IMR-90 (cell line): ENCODE results near the gene KDELR1. TPM values are rescaled to one million over a fixed set of nuclear protein-coding genes. Genes with fewer than 3 reads are reported as not detected.
A peak's percentile ranks its signal among the peaks of the same experiment; 100 is the strongest.

Source experiments
- ATAC-seq: fragments of 200-7000 bp; cut with Tn5 transposase; 2 replicates; pipeline ENCODE4 v1.9.1; 2020; ENCODE audit warnings: low read depth, mild to moderate bottlenecking, moderate library complexity
- BruUV-seq: library from RNA; stranded (reverse); fragments of 400-500 nt; replicated peaks from 2 replicates; lab custom pipeline; 2021; lab: Mats Ljungman, UMichigan
- CTCF ChIA-PET: fragments of 300-600 bp; formaldehyde crosslinking; extraction: SDS; loops from one replicate; lab custom pipeline; 2021; ENCODE audit warnings: antibody characterized with exemption; lab: Yijun Ruan, JAX
- POLR2A ChIA-PET: fragments of 300-600 bp; sonication (Branson Sonifier 250); formaldehyde crosslinking; loops from one replicate; lab custom pipeline; 2022; ENCODE audit warnings: antibody characterized with exemption; ENCODE audit not compliant: unreplicated experiment; lab: Charles Lee
- DNase-seq: peaks from one replicate; pipeline ENCODE4 v3.0.0; 2013
- H2AFZ ChIP-seq: replicated peaks from 2 replicates; pipeline ENCODE3; 2013; ENCODE audit warnings: low read length, mild to moderate bottlenecking; ENCODE audit not compliant: poor library complexity
- H2AK5ac ChIP-seq: 2 replicates; pipeline ENCODE4 v1.6.1; 2013; ENCODE audit warnings: low read depth, low read length, inconsistent platforms
- H2AK9ac ChIP-seq: replicated peaks from 2 replicates; pipeline ENCODE3; 2013; ENCODE audit warnings: mild to moderate bottlenecking, low read depth, low read length, moderate library complexity; ENCODE audit not compliant: poor library complexity
- H2BK120ac ChIP-seq: 2 replicates; pipeline ENCODE4 v1.6.1; 2013; ENCODE audit warnings: low read depth, low read length, inconsistent platforms
- H2BK15ac ChIP-seq: 3 replicates; pipeline ENCODE4 v1.6.1; 2013; ENCODE audit warnings: low read depth, low read length, inconsistent platforms
- H2BK20ac ChIP-seq: 2 replicates; pipeline ENCODE4 v1.6.1; 2013; ENCODE audit warnings: low read depth, mild to moderate bottlenecking, inconsistent platforms, low read length, moderate library complexity
- H2BK5ac ChIP-seq: 2 replicates; pipeline ENCODE4 v1.6.1; 2013; ENCODE audit warnings: mild to moderate bottlenecking, low read depth, low read length, inconsistent platforms; ENCODE audit not compliant: poor library complexity, severe bottlenecking
- H3K14ac ChIP-seq: replicated peaks from 2 replicates; pipeline ENCODE4 v1.6.1; 2013; ENCODE audit warnings: low read depth, low read length, inconsistent platforms
- H3K18ac ChIP-seq: 2 replicates; pipeline ENCODE4 v1.6.1; 2013; ENCODE audit warnings: low read depth, low read length, control low read depth
- H3K23ac ChIP-seq: 2 replicates; pipeline ENCODE4 v1.6.1; 2013; ENCODE audit warnings: low read depth, low read length, inconsistent platforms
- H3K27ac ChIP-seq: 2 replicates; pipeline ENCODE4 v1.5.1; 2013; ENCODE audit warnings: mild to moderate bottlenecking, control low read depth, low read length; ENCODE audit not compliant: insufficient read depth
- H3K27me3 ChIP-seq: 2 replicates; pipeline ENCODE4 v1.6.1; 2013; ENCODE audit warnings: low read length; ENCODE audit not compliant: control insufficient read depth, insufficient read depth
- H3K36me3 ChIP-seq: 2 replicates; pipeline ENCODE4 v1.6.1; 2013; ENCODE audit warnings: low read length, mixed read lengths; ENCODE audit not compliant: control insufficient read depth, insufficient read depth
- H3K4ac ChIP-seq: 2 replicates; pipeline ENCODE4 v1.6.1; 2013; ENCODE audit warnings: low read depth, low read length, inconsistent platforms
- H3K4me1 ChIP-seq: 2 replicates; pipeline ENCODE4 v1.6.1; 2013; ENCODE audit warnings: low read length, mixed read lengths; ENCODE audit not compliant: control insufficient read depth, insufficient read depth
- H3K4me2 ChIP-seq: 2 replicates; pipeline ENCODE4 v1.6.1; 2013; ENCODE audit warnings: low read depth, mild to moderate bottlenecking, control low read depth, low read length, moderate library complexity
- H3K4me3 ChIP-seq: 2 replicates; pipeline ENCODE4 v1.5.1; 2013; ENCODE audit warnings: low read depth, mild to moderate bottlenecking, control low read depth, low read length, moderate library complexity; ENCODE audit not compliant: insufficient read depth
- H3K56ac ChIP-seq: 2 replicates; pipeline ENCODE4 v1.6.1; 2013; ENCODE audit warnings: low read length, inconsistent platforms; ENCODE audit not compliant: insufficient read depth; ENCODE audit errors: extremely low read depth
- H3K79me1 ChIP-seq, 2 experiments: 2 replicates each; pipeline ENCODE4 v1.6.1; 2013; ENCODE audit warnings: low read length in 2 of 2, inconsistent platforms in 1 of 2, low read depth in 1 of 2
- H3K9ac ChIP-seq: 2 replicates; pipeline ENCODE4 v1.6.1; 2013; ENCODE audit warnings: low read depth, low read length, control low read depth
- H3K9me1 ChIP-seq: 2 replicates; pipeline ENCODE4 v1.6.1; 2013; ENCODE audit warnings: low read length, inconsistent platforms; ENCODE audit not compliant: insufficient read depth
- H3K9me3 ChIP-seq: 2 replicates; pipeline ENCODE4 v1.6.1; 2013; ENCODE audit warnings: low read length; ENCODE audit not compliant: control insufficient read depth, insufficient read depth
- H4K20me1 ChIP-seq: 2 replicates; pipeline ENCODE4 v1.6.1; 2013; ENCODE audit warnings: low read length, inconsistent platforms; ENCODE audit not compliant: insufficient read depth
- H4K5ac ChIP-seq: 2 replicates; pipeline ENCODE4 v1.6.1; 2013; ENCODE audit warnings: mild to moderate bottlenecking, low read depth, low read length, control low read depth
- H4K8ac ChIP-seq, 2 experiments: 2 replicates each; pipeline ENCODE4 v1.6.1; 2013; ENCODE audit warnings: low read depth in 2 of 2, low read length in 2 of 2, control low read depth in 1 of 2, inconsistent platforms in 1 of 2
- H4K91ac ChIP-seq: 2 replicates; pipeline ENCODE4 v1.6.1; 2013; ENCODE audit warnings: low read depth, low read length, inconsistent platforms; ENCODE audit not compliant: insufficient read depth
- CEBPB ChIP-seq: IDR thresholded peaks from 2 replicates; pipeline ENCODE4 v1.6.1; 2012; ENCODE audit warnings: low read depth, low read length, improper control_type of control experiment
- MXI1 ChIP-seq: IDR thresholded peaks from 2 replicates; pipeline ENCODE4 v1.6.1; 2012; ENCODE audit warnings: low read depth, mild to moderate bottlenecking, low read length, moderate library complexity, borderline replicate concordance
- POLR2A ChIP-seq: IDR thresholded peaks from 2 replicates; pipeline ENCODE4 v1.6.1; 2012; ENCODE audit warnings: mild to moderate bottlenecking, low read depth, low read length
- RAD21 ChIP-seq: IDR thresholded peaks from 2 replicates; pipeline ENCODE4 v1.6.1; 2012; ENCODE audit warnings: low read length, improper control_type of control experiment
- RCOR1 ChIP-seq: IDR thresholded peaks from 2 replicates; pipeline ENCODE4 v1.6.1; 2012; ENCODE audit warnings: mild to moderate bottlenecking, low read length, improper control_type of control experiment; ENCODE audit not compliant: insufficient replicate concordance
- RFX5 ChIP-seq: IDR thresholded peaks from 2 replicates; pipeline ENCODE4 v1.8.0; 2012; ENCODE audit warnings: low read depth, mild to moderate bottlenecking, low read length, moderate library complexity
- SMC3 ChIP-seq: fragments of 150-350 bp; IDR thresholded peaks from 2 replicates; pipeline ENCODE4 v1.6.1; 2016; ENCODE audit warnings: low read depth, mild to moderate bottlenecking, antibody characterized with exemption, low read length, moderate library complexity
- WGBS, 2 experiments: methylation state at CpG; one replicate each; pipeline versions ENCODE4 v1.1.5 to v1.1.7; 2013; ENCODE audit warnings: missing lambda C conversion rate in 2 of 2; ENCODE audit not compliant: insufficient read length in 1 of 2; ENCODE audit errors: extremely low coverage in 2 of 2; 5-methylcytosine and 5-hydroxymethylcytosine counted together
- dilution Hi-C: fragments of 300-500 bp; cut with HindIII; formaldehyde crosslinking; loops from one replicate; pipeline ENCODE4 v1.14.3; 2018; ENCODE audit warnings: low sequenced_read_pairs; ENCODE audit not compliant: unreplicated experiment
- in situ Hi-C: fragments of 300-500 bp; cut with MboI; formaldehyde crosslinking; loops from 3 replicates; pipeline ENCODE4 v1.14.3; 2019; ENCODE audit warnings: low sequenced_read_pairs, inconsistent platforms, mixed read lengths
- intact Hi-C: fragments of 100-400 bp; cut with micrococcal nuclease; formaldehyde crosslinking; loops from 2 replicates; pipeline ENCODE4 v1.10.0; 2022
- polyA plus RNA-seq, 3 experiments: library from polyadenylated mRNA; depleted of rRNA; stranded (reverse); fragments of >200 nt; gene quantifications; 2 replicates each; pipeline ENCODE4 v1.2.3, GENCODE V29; 2012; ENCODE audit warnings: low replicate concordance in 1 of 3
- total RNA-seq: library from RNA; depleted of rRNA; stranded (reverse); fragments of >200 nt; gene quantifications from 2 replicates; pipeline ENCODE4 v1.2.3, GENCODE V29; 2012
- TF ChIP-seq, protein P1 (sequence below): conservative IDR thresholded peaks from 2 replicates; pipeline ENCODE4 v1.5.1; 2012; ENCODE audit warnings: mild to moderate bottlenecking, low read depth, low read length, improper control_type of control experiment

The KDELR1 gene
- total and polyA plus RNA-seq, 2 of the 4 experiments (the other 2 are of a cell fraction) = 58.8 to 180 TPM

DNA sequence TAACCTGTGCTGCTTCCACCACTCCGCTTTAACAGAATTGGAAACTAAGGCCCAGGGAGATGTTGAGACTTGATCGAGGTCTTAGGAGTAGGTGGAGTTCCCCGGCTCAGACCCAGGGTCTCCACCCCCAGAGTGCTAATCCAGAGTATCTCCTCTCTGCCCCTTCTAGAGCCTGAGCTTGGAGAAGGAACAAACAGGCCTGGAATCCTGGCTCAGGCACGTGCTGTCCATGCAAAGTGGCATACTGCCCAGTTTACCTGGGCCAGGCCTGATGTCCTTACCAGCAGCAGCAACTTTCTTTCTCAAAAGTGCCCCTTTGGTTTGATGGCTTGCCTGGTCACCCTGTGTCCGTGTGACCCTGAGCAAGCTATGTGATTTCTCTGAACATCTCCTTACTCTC is 23.5 kb downstream of the KDELR1 start:
- DNase-seq (no peak), ATAC-seq (no peak)
- no peak overlapping the region for H3K4me2 ChIP-seq
- no peak overlapping the region for H3K9ac ChIP-seq
- no peak overlapping the region for H4K5ac ChIP-seq
- no peaks in the 10 kb centered on the region for H3K9me3 ChIP-seq
- H3K27me3 ChIP-seq = no peaks in the 10 kb centered on the region; the same call in 1 of the 2 replicates
- no peak overlapping the region for H3K4ac ChIP-seq
- H3K79me1 ChIP-seq = peaks cover 0 to 1% of the 10 kb centered on the region in 2 experiments; a peak in 1 of 4 replicates
- dilution Hi-C loops (no loop called here), in situ Hi-C loops (no loop called here), intact Hi-C loops (no loop called here)
- no peak overlapping the region for H2BK15ac ChIP-seq
- H2BK120ac ChIP-seq = no peak overlapping the region
- BruUV-seq = no TSS peak
- no peak overlapping the region for H3K18ac ChIP-seq
- peak overlapping the region; percentile 10 for H2AFZ ChIP-seq
- H2BK5ac ChIP-seq = no peak overlapping the region
- H3K9me1 ChIP-seq = no peaks in the 10 kb centered on the region; the same call in 1 of the 2 replicates
- H3K56ac ChIP-seq = no peak overlapping the region
- H4K8ac ChIP-seq = no peak overlapping the region
- POLR2A ChIA-PET = no interaction called here
- no peak overlapping the region for H4K91ac ChIP-seq
- TF ChIP-seq RCOR1 = no peak
- TF ChIP-seq RFX5 = no peak
- TF ChIP-seq, protein P1, sequence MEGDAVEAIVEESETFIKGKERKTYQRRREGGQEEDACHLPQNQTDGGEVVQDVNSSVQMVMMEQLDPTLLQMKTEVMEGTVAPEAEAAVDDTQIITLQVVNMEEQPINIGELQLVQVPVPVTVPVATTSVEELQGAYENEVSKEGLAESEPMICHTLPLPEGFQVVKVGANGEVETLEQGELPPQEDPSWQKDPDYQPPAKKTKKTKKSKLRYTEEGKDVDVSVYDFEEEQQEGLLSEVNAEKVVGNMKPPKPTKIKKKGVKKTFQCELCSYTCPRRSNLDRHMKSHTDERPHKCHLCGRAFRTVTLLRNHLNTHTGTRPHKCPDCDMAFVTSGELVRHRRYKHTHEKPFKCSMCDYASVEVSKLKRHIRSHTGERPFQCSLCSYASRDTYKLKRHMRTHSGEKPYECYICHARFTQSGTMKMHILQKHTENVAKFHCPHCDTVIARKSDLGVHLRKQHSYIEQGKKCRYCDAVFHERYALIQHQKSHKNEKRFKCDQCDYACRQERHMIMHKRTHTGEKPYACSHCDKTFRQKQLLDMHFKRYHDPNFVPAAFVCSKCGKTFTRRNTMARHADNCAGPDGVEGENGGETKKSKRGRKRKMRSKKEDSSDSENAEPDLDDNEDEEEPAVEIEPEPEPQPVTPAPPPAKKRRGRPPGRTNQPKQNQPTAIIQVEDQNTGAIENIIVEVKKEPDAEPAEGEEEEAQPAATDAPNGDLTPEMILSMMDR = no peak
- TF ChIP-seq CEBPB = no peak
- TF ChIP-seq RAD21 = no peak
- no peak for TF ChIP-seq POLR2A
- no peak for TF ChIP-seq SMC3
- TF ChIP-seq MXI1 = no peak
- no peaks in the 10 kb centered on the region for H4K20me1 ChIP-seq
- 20% methylated on average over 1 of the region's 5 CpGs; no CpG with 5 or more reads in 1 of the 2 experiments for WGBS, 2 experiments
- H3K27ac ChIP-seq = no peak overlapping the region
- no peak overlapping the region for H2AK9ac ChIP-seq
- no peak overlapping the region for H2BK20ac ChIP-seq
- H3K23ac ChIP-seq = no peak overlapping the region
- H3K14ac ChIP-seq = no peak overlapping the region
- no peaks in the 10 kb centered on the region for H3K4me1 ChIP-seq
- no peaks in the 10 kb centered on the region for H3K36me3 ChIP-seq
- no peak overlapping the region for H3K4me3 ChIP-seq
- H2AK5ac ChIP-seq = no peak overlapping the region
- CTCF ChIA-PET = no interaction called here
